Measurements from ENCODE around the gene ZMYND8.

GRCh38 chr20:47249913-47250312 is 106.6 kb downstream of the ZMYND8 start:
- TF ChIP-seq RFX5 (IDR thresholded peaks at IDR 0.05; ENCODE audit: low read depth, low read length) (no peak), CTCF (conservative IDR thresholded peaks at IDR 0.05; ENCODE audit: low read depth, low read length) (no peak), CHD1 (IDR thresholded peaks at IDR 0.05; ENCODE audit: low read depth, low read length) (no peak), MXI1 (IDR thresholded peaks at IDR 0.05; ENCODE audit: borderline replicate concordance, low read depth, low read length) (no peak), MAFK (IDR thresholded peaks at IDR 0.05; ENCODE audit: low read depth, low read length) (no peak), POLR2A (IDR thresholded peaks at IDR 0.05; ENCODE audit: low read depth, low read length) (no peak), RCOR1 (IDR thresholded peaks at IDR 0.05; ENCODE audit: insufficient replicate concordance, low read length) (no peak), BHLHE40 (IDR thresholded peaks at IDR 0.05; ENCODE audit: low read depth, low read length) (no peak), MAZ (IDR thresholded peaks at IDR 0.05; ENCODE audit: borderline replicate concordance, low read depth, low read length) (no peak), CEBPB (IDR thresholded peaks at IDR 0.05; ENCODE audit: low read depth, low read length) (no peak), SMC3 (IDR thresholded peaks at IDR 0.05; ENCODE audit: low read depth, low read length) (no peak), RAD21 (IDR thresholded peaks at IDR 0.05; ENCODE audit: low read length) (no peak)
- TF ChIP-seq, protein P1, sequence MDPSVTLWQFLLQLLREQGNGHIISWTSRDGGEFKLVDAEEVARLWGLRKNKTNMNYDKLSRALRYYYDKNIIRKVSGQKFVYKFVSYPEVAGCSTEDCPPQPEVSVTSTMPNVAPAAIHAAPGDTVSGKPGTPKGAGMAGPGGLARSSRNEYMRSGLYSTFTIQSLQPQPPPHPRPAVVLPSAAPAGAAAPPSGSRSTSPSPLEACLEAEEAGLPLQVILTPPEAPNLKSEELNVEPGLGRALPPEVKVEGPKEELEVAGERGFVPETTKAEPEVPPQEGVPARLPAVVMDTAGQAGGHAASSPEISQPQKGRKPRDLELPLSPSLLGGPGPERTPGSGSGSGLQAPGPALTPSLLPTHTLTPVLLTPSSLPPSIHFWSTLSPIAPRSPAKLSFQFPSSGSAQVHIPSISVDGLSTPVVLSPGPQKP (IDR thresholded peaks at IDR 0.05; ENCODE audit: borderline replicate concordance, low read depth, low read length): no peak
- TF ChIP-seq, protein P2, sequence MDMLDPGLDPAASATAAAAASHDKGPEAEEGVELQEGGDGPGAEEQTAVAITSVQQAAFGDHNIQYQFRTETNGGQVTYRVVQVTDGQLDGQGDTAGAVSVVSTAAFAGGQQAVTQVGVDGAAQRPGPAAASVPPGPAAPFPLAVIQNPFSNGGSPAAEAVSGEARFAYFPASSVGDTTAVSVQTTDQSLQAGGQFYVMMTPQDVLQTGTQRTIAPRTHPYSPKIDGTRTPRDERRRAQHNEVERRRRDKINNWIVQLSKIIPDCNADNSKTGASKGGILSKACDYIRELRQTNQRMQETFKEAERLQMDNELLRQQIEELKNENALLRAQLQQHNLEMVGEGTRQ (IDR thresholded peaks at IDR 0.05; ENCODE audit: low read depth, low read length): no peak

Measured in IMR-90 (cell line).